K562 treated with DMSO at 1 percent for 4 hours (cell line): ENCODE results near the gene PLA2G12B. TPM values are rescaled to one million over a fixed set of nuclear protein-coding genes. Genes with fewer than 3 reads are reported as not detected.

Experiments
- total RNA-seq: library from RNA; unstranded; fragments of 300-600 nt; gene quantifications from 2 replicates; pipeline ENCODE4 v1.2.3, GENCODE V29; 2022; ENCODE audit not compliant: insufficient read depth

The PLA2G12B gene
- not detected in 2 replicates for total RNA-seq

GRCh38 chr10:72954596-72955554 is at the start of gene PLA2G12B:
Gene PLA2G12B, minus strand, starts transcription at chr10:72954806. Its CDS starts 121 bp downstream, at chr10:72954685.

GRCh38 chr10:72893136-72893798 is 61.3 kb downstream of the PLA2G12B start, which contains the start of gene OIT3:
Gene OIT3, plus strand, starts transcription at chr10:72893739. Its CDS starts 60 bp downstream, at chr10:72893799.

Other genes with a start within 250 kb of the PLA2G12B start
- 0.85 TPM in 1 of 2 replicates, not detected in the other for gene OIT3, start 61.1 kb downstream of the PLA2G12B start, total RNA-seq
- 25.8 and 25.9 TPM in 2 replicates for gene P4HA1, start 142.1 kb upstream of the PLA2G12B start, total RNA-seq
- 4.6 and 4.9 TPM in 2 replicates for gene NUDT13, start 155.6 kb upstream of the PLA2G12B start, total RNA-seq
- gene ECD, start 213.2 kb upstream of the PLA2G12B start, total RNA-seq, result 14.2 and 17.4 TPM in 2 replicates
- gene FAM149B1, start 213.3 kb upstream of the PLA2G12B start, total RNA-seq, result 10.2 and 11.8 TPM in 2 replicates